MM.1S (cell line): ENCODE results near the gene CERS6.

Experiments used
- EZH2 ChIP-seq: fragments of 300-600 bp; sonication (generic); optimal IDR thresholded peaks from 2 replicates; pipeline ENCODE3; 2017; ENCODE audit warnings: low read depth, mild to moderate bottlenecking, antibody characterized with exemption, low read length, mixed read lengths
- EZH2phosphoT487 ChIP-seq: fragments of 300-600 bp; sonication (generic); IDR thresholded peaks from 2 replicates; pipeline ENCODE4 v1.6.1; 2018; ENCODE audit warnings: antibody characterized with exemption, low read length
- TF ChIP-seq, protein P1 (sequence below): fragments of 300-600 bp; sonication (generic); IDR thresholded peaks from 2 replicates; pipeline ENCODE4 v1.5.1; 2016; ENCODE audit warnings: antibody characterized with exemption, low read length, mixed read lengths

DNA sequence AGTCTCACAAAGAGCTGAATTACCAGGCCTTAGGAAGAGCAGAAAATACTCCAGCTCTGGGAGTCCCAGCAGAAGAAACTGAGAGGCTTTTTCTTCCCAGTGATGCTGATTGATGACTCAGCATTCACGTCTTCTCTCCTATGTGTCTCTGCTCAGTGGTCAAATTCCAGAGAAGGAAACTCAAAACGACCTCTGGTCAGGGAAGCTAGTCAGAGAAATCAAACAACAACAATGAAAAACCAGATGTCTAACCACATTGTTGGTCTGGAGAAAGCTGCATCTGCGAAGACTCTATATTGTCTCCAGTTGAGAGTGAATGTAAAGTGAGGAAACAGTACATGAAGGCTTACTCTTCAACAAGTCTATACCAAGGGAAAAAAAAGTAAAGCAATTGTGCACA is 28.6 kb upstream of the CERS6 start:
- TF ChIP-seq, protein P1, sequence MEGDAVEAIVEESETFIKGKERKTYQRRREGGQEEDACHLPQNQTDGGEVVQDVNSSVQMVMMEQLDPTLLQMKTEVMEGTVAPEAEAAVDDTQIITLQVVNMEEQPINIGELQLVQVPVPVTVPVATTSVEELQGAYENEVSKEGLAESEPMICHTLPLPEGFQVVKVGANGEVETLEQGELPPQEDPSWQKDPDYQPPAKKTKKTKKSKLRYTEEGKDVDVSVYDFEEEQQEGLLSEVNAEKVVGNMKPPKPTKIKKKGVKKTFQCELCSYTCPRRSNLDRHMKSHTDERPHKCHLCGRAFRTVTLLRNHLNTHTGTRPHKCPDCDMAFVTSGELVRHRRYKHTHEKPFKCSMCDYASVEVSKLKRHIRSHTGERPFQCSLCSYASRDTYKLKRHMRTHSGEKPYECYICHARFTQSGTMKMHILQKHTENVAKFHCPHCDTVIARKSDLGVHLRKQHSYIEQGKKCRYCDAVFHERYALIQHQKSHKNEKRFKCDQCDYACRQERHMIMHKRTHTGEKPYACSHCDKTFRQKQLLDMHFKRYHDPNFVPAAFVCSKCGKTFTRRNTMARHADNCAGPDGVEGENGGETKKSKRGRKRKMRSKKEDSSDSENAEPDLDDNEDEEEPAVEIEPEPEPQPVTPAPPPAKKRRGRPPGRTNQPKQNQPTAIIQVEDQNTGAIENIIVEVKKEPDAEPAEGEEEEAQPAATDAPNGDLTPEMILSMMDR = no peak
- TF ChIP-seq EZH2phosphoT487 (no peak), EZH2 (no peak)
